ENCODE measurements around the gene CDK17. TPM values are rescaled to one million over a fixed set of nuclear protein-coding genes. Genes with fewer than 3 reads are reported as not detected.
A peak's percentile ranks its signal among the peaks of the same experiment; 100 is the strongest.

CDK17 gene
- total and polyA plus RNA-seq, 2 donors from 2014 or later = 6.6 to 35.7 TPM

DNA sequence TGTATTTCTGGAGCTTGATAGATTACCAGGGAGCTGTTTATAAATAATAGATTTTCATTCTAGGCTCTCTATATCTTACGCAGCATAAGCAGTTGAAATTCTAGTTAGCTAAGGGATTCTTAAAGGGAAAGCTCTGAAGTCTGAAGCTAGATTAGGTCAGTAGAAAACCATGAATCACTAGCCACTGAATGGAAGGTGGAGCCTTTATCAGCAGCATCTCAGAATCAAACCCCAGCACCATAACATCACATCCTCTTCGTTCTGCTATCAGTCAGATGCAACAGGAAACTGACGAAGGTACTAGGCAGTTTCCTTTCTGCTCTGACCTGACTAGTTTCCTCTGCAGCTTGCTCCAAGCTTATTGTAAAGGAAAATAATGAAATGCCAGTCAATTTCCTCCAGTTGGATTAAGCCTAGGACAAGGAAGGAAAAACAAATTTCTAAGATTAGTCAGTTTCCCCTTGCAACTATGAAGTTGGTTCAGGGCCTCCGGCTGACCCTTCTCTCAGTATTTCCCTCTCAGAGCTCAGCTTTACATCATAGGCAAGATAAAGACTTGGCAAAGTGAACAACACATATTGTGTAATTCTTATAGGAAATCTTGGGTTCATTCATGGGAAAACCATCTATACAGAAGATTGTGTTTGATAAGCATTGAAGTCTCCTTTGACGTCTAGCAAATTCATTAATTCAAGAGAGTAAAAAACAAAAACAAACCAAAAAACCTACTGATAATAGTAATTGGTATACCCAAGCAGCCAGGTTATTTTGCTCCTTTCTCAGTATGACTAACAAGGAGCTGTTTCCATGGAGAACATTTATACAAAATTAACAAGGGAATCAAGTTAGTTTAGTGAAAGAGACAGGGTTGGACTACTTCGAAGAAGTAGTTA, 45.7 kb upstream of the CDK17 start:
- FAIRE-seq (peak; percentile 52), DNase-seq (peak in 1 of 5 donors; percentile 67)
- intact Hi-C loops (cut with DNase I) = no loop called here

DNA sequence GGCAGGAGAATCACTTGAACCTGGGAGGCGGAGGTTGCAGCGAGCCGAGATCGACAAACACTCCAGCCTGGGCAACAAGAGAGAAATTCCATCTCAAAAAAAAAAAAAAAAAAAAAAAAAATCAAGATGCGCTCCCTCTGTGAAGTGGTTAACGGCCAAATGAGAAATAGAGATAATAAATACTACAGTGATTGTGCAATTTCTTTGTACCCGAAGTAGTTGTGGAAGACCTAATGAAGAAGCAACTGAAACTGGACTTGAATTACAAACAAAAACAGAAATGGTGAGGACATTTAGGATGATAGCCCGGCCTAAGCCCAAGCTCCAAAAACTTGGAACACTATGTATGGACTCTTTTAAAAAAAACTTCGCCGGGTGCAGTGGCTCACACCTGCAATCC, 44.2 kb upstream of the CDK17 start:
- H3K9ac ChIP-seq (ENCODE audit: low read length in 3 of 3) = no peak overlapping the region

More for the DNA sequence above, 45.7 kb upstream of the CDK17 start:
- H3K4me1 ChIP-seq (ENCODE audit: control insufficient read depth in 2 of 3, insufficient read depth in 2 of 3, low read depth in 1 of 3, low read length in 3 of 3) = no peaks in the 10 kb centered on the region
- no peak overlapping the region for H3K9ac ChIP-seq (ENCODE audit: low read length in 3 of 3)
- H3K36me3 ChIP-seq (ENCODE audit: control insufficient read depth in 2 of 3, insufficient read depth in 3 of 3, low read length in 3 of 3) = no peaks in the 10 kb centered on the region
- TF ChIP-seq, protein P1, sequence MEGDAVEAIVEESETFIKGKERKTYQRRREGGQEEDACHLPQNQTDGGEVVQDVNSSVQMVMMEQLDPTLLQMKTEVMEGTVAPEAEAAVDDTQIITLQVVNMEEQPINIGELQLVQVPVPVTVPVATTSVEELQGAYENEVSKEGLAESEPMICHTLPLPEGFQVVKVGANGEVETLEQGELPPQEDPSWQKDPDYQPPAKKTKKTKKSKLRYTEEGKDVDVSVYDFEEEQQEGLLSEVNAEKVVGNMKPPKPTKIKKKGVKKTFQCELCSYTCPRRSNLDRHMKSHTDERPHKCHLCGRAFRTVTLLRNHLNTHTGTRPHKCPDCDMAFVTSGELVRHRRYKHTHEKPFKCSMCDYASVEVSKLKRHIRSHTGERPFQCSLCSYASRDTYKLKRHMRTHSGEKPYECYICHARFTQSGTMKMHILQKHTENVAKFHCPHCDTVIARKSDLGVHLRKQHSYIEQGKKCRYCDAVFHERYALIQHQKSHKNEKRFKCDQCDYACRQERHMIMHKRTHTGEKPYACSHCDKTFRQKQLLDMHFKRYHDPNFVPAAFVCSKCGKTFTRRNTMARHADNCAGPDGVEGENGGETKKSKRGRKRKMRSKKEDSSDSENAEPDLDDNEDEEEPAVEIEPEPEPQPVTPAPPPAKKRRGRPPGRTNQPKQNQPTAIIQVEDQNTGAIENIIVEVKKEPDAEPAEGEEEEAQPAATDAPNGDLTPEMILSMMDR (IDR thresholded peaks at IDR 0.05; ENCODE audit: borderline replicate concordance, extremely low read depth, insufficient read depth) = no peak
- H3K27ac ChIP-seq (ENCODE audit: low read depth in 2 of 2, low read length in 2 of 2) = peak overlapping the region; percentile 69 to 84
- H3K9me3 ChIP-seq (ENCODE audit: control insufficient read depth in 2 of 3, insufficient read depth in 1 of 3, low read length in 3 of 3) = no peaks in the 10 kb centered on the region
- no peak overlapping the region for H3K4me3 ChIP-seq (ENCODE audit: low read length in 3 of 3)
- H3K27me3 ChIP-seq (ENCODE audit: control insufficient read depth, insufficient read depth, low read length) = no peaks in the 10 kb centered on the region

DNA sequence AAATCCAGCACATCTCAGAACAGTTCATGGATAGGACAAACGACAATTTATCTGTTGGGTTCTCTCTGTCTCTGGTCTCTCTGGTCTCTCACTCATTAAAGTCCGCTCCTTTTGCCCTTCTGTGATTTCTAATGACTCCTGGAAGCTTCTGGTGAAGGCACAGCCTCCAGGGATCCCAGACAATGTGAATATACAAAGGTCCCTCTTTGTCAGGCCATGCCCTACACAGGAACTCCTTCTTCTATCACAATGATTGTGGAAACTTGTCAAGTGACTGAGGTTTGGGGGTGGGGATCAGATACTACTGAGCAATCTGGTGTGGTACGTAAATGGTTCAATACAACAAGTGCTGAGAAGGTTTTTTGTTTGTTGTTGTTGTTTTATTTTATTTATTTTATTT, 42.7 kb upstream of the CDK17 start:
- TF ChIP-seq, protein P1 (IDR thresholded peaks at IDR 0.05; ENCODE audit: borderline replicate concordance, extremely low read depth, insufficient read depth) = no peak
- intact Hi-C loops (cut with DNase I) = no loop called here
- no peaks in the 10 kb centered on the region for H3K27me3 ChIP-seq (ENCODE audit: control insufficient read depth, insufficient read depth, low read length)
- DNase-seq (no peak), FAIRE-seq (no peak)
- no peaks in the 10 kb centered on the region for H3K4me1 ChIP-seq (ENCODE audit: control insufficient read depth in 2 of 3, insufficient read depth in 2 of 3, low read depth in 1 of 3, low read length in 3 of 3)
- H3K9ac ChIP-seq (ENCODE audit: low read length in 3 of 3) = no peak overlapping the region
- no peaks in the 10 kb centered on the region for H3K9me3 ChIP-seq (ENCODE audit: control insufficient read depth in 2 of 3, insufficient read depth in 1 of 3, low read length in 3 of 3)
- no peaks in the 10 kb centered on the region for H3K36me3 ChIP-seq (ENCODE audit: control insufficient read depth in 2 of 3, insufficient read depth in 3 of 3, low read length in 3 of 3)
- no peak overlapping the region for H3K27ac ChIP-seq (ENCODE audit: low read depth in 2 of 2, low read length in 2 of 2)
- H3K4me3 ChIP-seq (ENCODE audit: low read length in 3 of 3) = no peak overlapping the region

More for the DNA sequence above, 44.2 kb upstream of the CDK17 start:
- DNase-seq (no peak), FAIRE-seq (no peak)
- Histone ChIP-seq H3K4me1 (ENCODE audit: control insufficient read depth in 2 of 3, insufficient read depth in 2 of 3, low read depth in 1 of 3, low read length in 3 of 3) (no peaks in the 10 kb centered on the region), H3K4me3 (ENCODE audit: low read length in 3 of 3) (no peak overlapping the region), H3K36me3 (ENCODE audit: control insufficient read depth in 2 of 3, insufficient read depth in 3 of 3, low read length in 3 of 3) (no peaks in the 10 kb centered on the region), H3K27me3 (ENCODE audit: control insufficient read depth, insufficient read depth, low read length) (no peaks in the 10 kb centered on the region), H3K9me3 (ENCODE audit: control insufficient read depth in 2 of 3, insufficient read depth in 1 of 3, low read length in 3 of 3) (no peaks in the 10 kb centered on the region), H3K27ac (ENCODE audit: low read depth in 2 of 2, low read length in 2 of 2) (no peak overlapping the region)
- intact Hi-C loops (cut with DNase I) = no loop called here
- TF ChIP-seq, protein P1 (IDR thresholded peaks at IDR 0.05; ENCODE audit: borderline replicate concordance, extremely low read depth, insufficient read depth) = no peak
